NCI-H2171 treated with DMSO at 0.1 percent for 48 hours (cell line): Measurements from ENCODE around the gene MAX.

Experiments used
- DNase-seq: peaks from one replicate; lab custom pipeline; 2025; lab: John Stamatoyannopoulos, UW

MAX gene, protein sequence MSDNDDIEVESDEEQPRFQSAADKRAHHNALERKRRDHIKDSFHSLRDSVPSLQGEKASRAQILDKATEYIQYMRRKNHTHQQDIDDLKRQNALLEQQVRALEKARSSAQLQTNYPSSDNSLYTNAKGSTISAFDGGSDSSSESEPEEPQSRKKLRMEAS

DNA sequence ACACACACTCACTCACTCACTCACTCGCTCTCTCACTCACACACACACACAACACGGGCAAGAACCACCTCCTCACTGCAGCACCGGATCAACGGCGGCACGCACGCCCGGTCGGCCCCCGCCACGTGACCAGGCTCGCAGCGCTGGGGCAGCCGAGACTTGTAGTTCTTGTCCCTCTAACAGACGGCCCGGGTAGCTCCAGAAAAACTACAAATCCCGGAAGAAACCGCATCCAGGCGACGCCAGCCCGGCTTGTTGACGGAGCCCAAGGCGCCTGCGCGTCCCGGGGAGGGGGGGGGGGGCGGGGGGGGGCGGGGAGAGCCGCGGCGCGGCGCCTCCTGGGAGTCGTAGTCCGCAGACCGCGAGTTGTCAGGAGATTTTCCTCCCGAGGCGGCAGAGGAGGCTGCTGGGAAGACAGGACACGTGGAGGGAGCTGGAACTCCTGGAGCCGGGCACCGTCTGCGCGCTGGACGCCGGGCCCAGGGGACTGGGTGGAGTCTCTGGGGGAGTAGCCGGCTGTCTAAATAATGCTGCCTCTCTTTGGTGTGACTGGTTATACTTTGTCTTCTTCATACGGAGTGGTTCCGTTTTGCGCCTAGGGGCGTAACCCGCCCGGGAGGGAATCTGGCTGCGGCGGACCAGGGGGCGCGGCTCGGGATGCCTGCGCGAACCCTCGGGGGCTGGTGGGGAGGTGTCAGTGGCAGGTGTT, at the start of gene MAX:
Gene MAX (minus strand): TSS at position 77 of the 709 bp plus-strand sequence. CDS start 178 bp downstream, outside the sequence.
- DNase-seq: peak; percentile 100

DNA sequence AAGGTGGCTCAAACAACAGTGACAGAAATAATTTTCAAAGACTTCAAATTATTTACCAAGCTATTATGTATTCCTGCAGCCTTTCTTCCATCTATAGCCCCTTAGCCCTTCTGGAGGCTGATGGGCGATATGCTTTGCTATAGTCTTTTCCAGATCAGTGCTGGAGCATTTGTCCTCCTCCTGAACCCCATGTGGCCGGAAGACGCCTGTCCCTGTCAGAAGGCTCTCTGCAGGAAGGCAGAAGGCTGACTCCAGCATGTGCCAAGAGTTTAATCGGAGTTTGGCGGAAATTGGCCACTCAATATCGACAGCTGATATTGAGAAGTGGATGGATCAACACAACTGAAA, 49.3 kb upstream of the MAX start:
- DNase-seq: no peak

DNA sequence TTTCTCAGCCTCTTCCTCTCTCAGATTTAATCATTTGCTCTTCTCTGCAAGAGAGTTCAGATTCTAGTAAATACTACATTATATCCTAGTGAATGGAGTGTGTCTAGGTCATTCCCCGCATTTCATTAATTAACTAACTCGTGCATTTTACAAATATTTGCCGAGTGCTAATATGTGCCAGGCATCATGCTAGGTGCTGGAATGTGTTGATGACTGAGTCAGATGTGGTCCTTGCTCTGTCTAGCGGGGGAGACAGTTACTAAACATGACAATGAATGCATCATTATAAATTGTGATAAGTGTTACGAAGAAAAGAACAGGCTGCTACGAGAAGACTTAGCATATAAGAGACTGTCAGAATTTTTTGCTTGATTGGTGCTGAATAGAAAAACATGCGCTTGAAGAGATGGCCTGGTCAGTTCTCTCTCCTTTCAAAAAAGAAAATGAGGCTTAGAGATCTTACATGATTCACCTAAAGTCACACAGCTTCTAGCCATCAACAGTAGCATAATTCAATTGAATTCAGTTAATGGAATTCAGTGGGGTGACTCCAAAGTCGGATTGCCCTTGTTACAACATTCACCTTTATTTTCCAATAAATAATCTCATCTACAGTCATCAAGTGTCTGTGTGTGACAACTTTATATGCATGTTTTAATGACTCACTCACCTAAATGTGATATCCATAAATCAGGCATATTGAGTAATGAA, 48.7 kb upstream of the MAX start:
- no peak for DNase-seq

DNA sequence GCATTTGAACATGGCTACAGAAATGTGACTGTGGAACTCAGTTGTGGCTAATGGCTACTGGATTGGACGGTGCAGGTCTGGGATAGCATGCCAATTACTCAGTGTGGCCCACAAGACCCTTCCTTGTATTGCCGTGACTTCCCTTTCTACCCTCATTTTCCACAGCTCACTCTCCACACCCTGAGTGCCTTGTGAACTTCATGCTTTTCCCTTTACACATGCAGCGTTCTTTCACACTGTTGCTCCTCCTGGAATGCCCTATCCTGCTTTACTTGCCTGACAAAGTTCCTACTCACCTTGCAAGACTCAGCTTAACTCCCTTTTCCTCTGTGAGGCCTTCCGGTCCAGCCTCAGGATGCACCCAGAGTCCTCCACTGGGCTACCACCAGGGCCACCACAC, 46.8 kb upstream of the MAX start:
- DNase-seq: no peak

DNA sequence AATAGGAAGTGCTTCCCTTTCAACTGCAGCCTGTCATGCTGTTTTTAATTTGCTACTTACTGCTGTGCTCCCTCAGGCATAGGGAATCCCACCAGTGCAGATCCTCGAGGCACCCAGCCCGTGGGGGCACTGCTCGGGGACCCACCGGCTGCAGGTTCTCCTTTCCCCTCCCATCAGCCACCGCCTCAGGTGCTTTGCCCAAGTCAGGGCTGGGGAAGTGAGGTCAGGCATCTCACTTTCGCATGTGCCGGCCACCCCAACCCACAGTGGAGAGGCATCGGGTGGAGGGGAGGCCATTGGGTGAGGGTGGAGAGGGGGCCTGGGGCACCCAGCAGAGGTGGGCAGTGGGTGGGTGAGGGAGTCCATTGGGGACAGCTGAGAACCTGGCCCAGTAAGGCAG, 41.9 kb upstream of the MAX start:
- DNase-seq: no peak

DNA sequence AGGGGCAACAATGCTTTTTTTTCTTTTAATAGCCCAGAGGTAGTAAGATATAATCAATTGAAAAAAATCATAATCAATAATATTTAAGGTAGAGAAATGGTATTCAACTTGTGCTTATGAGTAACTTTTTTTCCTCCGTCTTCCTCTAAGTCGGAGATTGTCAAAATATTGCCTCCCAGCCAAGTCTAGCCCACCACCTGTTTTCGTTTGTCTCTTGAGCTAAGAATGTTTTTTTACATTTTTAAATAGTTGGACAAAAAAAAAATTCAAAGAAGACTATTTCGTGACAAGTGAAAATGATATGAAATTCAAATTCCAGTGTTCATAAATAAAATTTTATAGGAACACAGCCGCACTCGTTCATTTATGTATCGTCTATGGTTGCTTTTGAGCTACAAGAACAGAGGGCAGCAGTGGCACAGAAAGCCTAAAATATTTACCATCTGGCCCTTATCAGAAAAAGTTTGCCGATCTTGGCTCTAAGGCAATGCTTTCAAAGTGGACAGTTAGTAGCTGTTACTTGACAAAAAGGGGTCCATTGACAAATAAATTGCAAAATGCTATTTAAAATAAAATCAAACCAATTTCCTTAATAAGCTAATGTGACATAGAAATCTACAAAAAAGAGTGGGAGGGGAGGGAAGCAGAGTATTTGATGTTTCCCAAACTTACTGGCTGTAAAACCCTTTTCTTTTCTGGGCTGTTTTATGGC, 40.8 kb upstream of the MAX start:
- peak; percentile 10 for DNase-seq

DNA sequence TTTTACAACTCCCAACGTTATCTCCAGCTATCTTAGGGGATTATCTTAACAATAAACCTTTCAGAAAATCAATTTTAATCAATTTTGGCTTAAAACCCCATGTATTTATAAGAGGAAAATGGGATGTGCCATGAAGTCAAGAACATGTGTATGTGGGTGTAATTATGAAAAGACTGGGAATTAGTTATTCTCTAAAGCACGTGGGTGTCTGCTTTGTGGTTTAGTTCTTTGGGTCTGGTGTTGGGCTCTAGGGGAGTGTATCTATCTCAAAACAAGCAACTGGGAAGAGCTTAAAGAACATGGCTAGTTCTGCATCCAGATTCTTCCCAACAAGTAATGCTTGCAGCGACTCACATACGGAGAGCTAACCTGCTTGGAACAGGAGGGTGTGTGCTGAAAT, 40.1 kb upstream of the MAX start:
- no peak for DNase-seq

DNA sequence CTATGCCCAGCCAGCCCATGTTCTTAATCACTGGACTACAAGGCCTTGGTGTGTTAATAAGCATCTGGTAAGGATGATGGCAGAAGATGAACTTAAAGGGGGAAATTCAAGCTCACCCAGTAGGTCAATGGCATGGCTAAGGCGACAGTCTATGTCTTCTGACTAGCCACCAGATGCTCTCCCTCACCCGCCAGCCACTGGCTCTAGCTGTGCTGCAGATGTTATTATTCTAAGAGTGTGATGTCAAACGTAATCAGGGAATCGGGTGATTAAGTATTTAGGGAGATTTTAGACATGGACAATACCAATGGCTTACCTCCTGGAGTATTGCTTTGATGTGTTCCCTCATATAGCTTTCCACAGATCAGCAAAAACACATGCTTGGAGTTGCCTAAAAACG, 39.2 kb upstream of the MAX start:
- DNase-seq: no peak

DNA sequence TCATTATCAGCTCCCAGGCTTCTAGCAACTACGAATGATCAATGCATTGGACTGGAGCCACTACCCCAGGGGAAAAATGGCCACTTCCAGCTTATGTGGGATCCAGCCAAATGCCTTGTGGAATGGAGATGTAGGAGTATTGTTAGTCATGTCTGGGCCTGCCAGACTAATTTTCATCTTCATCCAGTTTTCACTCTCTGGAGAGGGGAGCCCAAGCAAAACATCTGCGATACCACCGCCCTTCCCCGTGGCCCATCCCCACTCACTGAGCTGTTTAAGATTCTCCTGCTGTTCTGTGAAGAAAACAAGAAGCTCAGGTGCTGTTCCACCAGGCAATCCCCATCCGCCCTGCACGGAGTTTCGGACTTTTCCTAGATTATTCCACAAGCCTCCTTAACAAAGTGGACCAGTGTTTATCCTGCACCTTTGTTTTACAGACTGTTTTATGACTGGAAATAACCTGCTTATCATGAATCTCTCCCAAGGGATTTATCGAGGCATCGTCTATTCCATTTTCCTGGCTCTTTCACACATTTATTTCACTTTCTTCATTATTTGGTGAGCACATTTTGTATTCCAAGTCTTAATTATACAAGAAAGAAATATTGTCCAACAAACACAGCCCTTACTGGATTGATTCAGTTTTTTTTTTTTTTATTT, 35.5 kb upstream of the MAX start:
- peak; percentile 98 for DNase-seq

DNA sequence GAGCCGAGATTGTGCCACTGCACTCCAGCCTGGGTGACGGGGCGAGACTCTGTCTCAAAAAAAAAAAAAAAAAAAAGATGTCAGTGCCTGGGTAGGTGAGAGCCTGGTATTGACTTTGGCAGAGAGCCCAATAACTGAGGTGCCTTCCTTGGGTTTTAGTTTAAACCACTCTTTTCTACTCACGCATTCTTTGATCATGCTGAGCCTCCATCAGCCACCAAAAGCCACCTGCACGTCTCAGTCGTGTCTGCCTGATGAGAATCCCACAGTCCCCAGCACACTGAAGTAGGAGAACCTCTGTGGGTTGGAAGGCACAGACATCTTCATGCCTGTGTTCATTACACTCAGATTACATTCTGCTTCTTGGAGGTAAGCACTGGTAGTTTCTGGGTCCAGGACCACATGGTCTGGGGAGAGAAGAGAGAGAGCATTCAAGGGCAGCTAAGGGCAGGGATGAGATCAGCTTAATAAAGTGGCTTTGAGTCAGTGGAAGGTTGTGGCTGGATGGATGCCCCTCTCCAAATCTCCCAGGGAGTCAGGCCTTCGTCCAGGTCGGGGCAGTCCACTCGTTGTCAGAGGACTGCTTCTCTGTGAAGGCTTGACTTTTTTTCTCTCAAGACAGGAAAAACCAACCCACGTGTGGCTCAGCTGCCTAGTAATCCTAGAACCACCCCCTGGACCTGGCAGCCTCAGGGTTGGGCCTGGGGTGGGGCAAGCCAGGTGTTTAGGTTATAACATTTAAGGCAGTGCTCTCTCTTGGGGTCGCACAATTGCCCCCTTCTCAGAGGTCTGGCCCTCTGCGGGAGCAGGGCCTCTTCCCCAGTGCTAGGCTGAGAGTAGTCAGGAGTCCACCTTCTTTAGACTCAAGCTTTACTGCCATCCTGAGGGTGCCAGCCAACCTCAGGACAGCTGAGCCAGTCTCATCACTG, 32.6 kb upstream of the MAX start:
- peak; percentile 81 for DNase-seq

DNA sequence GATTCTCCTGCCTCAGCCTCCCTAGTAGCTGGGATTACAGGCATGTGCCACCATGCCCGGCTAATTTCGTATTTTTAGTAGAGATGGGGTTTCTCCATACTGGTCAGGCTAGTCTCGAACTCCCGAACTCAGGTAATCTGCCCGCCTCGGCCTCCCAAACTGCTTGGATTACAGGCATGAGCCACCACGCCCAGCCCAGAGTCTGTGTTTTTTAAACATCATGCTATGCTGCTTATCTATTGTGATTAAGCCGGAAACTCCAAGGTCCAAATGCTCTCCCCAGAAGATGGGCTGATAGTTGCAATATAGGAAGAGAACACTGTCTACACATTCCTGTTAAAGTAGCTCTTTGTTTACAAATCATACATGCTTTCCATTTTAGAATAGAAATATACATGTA, 30.5 kb upstream of the MAX start:
- no peak for DNase-seq

DNA sequence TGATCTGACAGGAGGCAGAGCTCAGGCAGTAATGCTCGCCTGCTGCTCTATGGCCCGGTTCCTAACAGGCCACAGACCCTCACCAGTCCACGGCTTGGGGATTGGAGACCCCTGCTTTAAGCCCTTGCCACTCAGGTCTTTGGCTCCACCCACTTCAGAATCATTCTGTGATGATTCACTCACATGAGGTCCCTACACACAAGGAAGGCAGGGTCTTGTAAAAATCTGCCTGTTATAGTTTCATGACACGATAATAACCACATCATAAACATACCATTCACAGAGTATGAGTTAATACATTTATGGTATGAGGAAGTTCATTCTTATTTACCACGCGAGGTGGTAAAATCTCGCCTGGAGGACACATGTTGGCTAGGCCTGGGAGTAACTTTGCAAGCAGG, 29.0 kb upstream of the MAX start:
- no peak for DNase-seq

DNA sequence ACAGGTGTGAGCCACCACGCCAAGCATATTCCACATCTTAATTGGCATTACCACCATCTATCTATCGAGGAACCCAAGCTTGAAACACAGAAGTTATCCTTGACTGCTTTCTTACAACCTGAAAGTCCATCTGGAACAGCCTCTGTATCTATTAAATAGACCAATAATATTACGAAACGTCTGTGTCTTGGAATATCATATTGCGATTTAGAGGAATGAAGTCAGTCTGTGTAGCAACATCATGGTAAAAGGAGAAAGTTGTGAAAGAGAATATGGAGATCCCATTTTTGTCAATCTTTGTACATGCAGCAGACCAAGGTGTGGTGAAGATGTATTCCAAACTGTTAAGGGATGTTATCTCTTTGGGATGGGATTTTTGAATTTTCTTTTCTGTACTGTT, 25.8 kb upstream of the MAX start:
- no peak for DNase-seq

DNA sequence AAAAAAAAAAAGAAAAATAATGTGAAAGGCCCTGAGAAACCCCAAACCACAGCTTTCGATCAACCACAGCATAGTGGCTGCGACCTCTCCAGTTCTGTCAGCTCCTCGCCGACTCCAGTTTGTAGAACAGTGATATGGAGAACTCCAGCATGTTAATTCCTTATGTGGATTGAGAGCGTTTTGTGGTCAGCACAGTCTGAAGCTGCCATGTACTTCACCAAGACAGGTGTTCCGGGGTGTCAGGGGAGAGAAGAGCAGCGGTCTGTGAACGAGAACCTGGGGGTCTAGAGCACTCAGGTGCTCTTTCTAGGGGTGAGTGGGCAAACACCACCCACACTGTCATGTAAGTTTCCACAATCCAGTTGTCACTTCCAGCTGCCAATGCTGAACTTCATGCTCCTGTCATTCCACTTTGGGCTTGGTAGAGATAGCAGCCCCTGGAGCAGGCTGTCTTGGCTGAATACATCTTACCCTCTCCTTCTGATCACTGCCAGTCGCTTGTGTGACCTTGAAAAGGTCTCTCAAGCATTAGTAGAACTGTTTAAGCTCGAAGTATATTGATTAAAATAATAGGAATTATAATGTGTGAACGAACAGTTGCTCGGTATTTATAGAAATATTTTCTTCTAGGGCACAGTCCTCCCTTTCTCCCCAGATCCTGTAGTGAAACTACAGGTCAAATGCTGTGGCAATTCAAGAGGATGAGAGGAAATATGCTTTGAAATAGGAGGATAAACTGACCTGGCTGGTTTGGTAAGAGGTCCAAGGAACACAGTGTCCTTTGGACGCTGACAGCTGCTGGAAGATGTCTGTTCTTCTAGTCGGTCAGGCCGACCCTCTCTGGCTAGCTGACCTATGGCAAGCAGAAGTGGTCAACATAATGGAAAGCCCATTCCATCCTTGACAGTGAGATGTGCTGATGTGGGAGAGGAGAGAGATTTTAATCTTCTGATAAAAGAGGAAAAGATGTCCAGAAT, 15.7 kb upstream of the MAX start:
- DNase-seq: no peak

DNA sequence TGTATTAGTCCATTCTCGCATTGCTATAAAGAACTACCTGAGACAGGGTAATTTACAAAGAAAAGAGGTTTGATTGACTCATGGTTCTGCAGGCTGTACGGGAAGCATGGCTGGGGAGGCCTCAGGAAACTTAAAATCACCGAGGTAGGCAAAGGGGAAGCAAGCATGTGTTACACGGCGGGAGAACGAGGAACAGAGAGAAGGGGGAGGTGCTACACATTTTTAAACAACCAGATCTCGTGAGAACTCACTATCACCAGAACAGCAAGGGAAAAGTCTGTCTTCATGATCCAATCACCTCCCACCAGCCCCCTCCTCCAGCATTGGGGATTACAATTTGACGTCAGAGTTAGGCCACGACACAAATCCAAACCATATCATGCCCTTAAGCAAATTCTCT, 13.3 kb upstream of the MAX start:
- no peak for DNase-seq

DNA sequence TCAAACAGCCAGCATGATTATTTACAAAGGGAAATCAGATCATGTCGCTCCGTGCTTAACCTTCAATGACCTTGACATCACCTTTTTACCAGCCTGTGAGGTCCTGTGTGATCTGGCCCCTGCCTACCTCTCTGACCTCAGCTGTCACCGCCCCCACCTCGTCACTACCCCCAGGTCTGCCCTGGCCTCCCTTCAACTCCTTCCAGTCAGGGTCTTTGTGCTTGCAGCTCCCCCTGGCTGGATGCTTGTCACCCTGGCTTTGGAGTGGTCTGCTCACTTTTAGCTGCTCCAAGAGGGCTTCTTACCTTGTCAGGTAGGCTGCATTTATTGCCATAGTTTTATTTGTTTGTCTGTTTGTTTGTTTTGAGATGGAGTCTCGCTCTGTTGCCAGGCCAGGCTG, 8.2 kb upstream of the MAX start:
- no peak for DNase-seq

DNA sequence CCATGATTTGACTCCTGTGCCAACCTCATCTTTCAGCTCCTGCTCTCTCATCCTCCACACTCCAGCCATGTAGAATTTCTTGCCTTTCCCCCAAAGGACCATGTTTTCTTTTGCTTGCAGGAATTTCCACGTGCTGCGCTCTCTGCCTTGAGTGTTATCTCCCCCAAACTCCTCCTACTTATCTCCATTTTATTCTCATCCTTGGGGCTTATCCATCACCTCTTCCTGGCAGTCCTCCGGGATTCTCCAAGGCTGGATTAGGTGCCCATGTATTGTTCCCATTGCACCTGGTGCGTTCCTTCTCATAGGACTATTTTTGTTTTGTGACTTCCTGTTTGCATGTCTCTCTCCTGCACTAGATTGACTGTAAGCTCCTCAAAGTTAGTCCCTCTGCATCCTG, 7.0 kb upstream of the MAX start:
- no peak for DNase-seq

DNA sequence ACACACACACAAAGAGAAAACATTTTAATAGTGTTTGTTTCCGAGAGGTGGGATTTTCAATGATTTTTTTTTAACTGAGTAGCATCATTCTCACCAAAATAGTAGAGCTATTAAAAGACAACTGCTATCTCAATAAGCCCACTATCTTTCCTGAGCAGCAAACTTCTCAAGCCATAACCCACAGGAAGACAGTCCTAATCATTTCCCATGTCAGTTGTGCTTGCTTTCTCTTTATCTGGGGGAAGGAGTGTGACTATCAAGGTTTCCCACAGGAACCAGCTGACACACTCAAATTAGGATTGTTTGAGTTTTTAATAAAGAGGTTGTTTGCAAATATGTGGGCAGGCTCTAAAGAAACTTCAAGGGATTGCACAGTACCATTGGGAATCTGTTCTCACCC, 4.9 kb upstream of the MAX start:
- DNase-seq: no peak

DNA sequence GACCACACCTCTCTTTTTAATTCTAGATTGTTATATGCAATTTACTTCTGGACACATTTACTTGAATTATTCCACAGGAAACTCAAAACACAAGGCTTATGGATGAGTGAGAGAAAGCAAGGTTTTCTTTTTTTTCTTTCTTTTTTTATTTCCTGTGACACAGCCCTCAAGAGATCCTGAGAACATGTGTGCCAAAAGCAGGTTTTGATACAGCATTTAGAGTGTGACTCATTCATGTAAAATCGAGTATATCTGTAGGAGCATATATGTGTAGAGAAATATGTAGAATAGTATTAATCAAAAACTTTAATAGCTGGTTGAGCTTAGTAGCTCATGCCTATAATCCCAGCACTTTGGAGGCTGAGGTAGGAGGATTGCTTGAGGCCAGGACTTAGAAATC, 4.4 kb upstream of the MAX start:
- DNase-seq: no peak

DNA sequence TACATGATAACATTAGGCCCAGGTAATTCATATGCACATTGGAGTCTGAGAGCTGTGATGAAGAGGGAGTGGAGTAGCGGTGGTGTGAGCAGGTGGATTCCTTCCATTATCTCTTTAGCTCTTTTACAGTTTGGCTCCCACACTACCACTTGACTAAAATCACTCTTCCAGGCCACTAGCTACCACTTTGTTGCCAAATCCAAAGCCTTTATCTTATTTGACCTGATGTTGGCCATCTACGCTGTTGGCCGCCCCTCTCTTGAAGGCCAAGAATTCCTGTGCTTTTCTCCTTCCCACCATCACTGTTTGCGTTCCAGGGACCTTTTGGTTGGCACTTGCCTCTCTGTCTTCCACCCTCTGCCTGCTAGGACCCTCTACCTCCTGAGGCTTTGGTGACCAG, 4.0 kb upstream of the MAX start:
- no peak for DNase-seq
